DMS53 (cell line): Measurements from ENCODE around the gene CCR8.
A peak's percentile ranks its signal among the peaks of the same experiment; 100 is the strongest.

Source experiments
- DNase-seq: peaks from one replicate; lab custom pipeline; 2025; lab: John Stamatoyannopoulos, UW

CCR8 gene

GRCh38 chr3:39329493-39329892 is at the start of gene CCR8:
CCR8 (plus strand) TSS chr3:39329709; CDS start chr3:39332332, 2,623 bp downstream.
- DNase-seq = peak; percentile 42

DNA sequence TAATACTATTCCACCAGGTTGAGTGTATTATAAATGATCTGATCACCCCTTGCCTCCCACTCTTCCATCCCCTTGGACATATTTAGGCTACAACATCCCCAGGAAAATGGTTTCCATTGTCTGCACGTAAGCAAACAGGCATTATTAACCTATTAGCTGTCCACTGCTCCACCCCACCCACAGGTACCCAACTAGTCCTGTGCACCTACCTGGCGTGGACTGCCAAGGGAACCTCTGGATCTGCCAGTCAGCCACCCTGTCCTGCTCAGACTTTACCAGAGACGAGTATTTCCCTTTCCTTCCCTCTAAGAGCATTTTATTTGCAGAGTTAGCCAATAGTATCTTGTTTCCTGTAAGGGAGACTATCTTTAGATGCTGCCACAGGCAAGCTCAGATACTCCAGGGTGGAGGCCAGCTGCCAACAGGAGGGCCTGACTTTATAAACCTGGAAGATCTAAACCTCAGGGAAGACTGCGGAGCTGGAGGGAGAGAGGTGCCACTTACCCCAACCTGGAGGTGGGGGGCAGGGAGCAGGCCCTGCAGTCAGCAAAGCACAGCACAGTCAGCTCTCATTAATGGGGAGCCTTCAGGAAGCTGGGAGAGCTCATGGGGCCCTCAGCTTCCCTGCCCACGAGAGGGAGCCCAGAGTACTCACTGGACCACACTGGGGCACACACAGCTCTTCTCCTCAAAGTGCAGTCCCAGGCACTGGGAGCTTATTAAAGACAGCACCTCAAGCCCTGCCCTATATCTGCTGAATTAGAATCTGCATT is 49.6 kb upstream of the CCR8 start, which contains the start of gene CX3CR1:
Gene CX3CR1 (minus strand): TSS at position 292 of the 773 bp plus-strand sequence. CDS start 13,527 bp downstream, outside the sequence.
- DNase-seq = peak; percentile 14

GRCh38 chr3:39280571-39280970 is 48.9 kb upstream of the CCR8 start:
- DNase-seq = no peak

- no peak for DNase-seq
Measured at GRCh38 chr3:39281533-39281932, 48.0 kb upstream of the CCR8 start.

DNA sequence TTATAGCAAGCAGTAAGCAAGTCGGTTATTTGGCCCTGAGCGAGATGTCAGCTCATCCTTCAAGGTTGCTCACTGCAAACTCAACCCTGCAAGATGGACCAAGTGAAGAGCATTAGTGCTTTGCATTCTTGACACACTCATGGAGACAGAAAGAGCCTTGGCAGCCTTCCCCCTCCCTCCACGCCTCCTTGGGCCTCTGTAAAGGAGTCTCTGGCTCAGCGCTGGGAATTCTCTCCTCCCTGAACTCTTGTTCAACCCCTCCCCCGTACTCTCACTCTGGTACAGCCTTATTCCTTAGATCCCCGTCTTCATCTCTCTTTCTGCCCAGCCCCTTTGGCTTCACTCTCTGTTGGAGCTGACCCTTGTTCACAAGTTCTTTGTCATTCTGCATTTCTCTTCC is 47.5 kb upstream of the CCR8 start:
- no peak for DNase-seq

GRCh38 chr3:39284457-39284881 is 45.0 kb upstream of the CCR8 start:
- no peak for DNase-seq

DNA sequence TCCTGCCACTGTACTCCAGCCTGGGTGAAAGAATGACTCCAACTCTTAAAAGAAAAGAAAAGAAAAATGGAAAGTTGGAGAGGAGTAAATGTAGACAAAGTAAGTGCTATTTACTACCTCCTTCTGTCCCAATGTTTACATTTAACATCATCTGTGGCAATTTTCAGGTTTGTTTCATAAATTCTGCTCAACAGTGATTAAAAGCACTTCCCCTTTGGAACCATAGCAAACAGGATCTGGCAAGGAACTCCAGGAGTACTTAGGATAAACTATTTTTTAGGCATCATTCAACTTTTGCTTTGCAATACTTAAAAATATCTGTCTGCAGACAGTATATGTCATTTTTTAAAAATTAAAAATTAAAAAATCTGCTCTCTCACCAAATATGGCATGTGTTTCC is 44.2 kb upstream of the CCR8 start:
- DNase-seq = no peak

GRCh38 chr3:39286771-39287170 is 42.7 kb upstream of the CCR8 start:
- peak; percentile 28 for DNase-seq

GRCh38 chr3:39287216-39288164 is 42.0 kb upstream of the CCR8 start:
- DNase-seq = peak; percentile 72

GRCh38 chr3:39288300-39288808 is 41.2 kb upstream of the CCR8 start:
- peak; percentile 83 for DNase-seq

GRCh38 chr3:39289107-39289506 is 40.4 kb upstream of the CCR8 start:
- no peak for DNase-seq

DNA sequence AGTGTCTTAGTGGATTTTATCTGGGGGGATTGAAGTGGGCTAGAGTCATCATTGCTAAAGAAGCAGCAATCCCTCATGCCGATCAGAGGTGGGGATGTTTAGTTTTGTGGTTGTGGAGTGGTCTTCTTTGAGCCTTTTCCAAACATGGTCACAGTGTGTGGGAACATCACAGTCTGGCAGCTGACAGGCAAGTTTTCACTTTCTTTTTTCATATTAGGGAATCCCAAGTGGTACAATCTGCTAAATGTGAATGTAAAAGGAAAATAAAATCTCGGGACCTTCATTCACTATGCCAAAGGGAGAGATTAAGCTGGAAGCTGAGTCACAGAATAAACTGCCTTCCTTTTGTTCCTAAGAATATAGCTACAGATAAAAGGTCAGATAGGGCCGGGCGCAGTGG is 39.3 kb upstream of the CCR8 start:
- DNase-seq = peak; percentile 36

DNA sequence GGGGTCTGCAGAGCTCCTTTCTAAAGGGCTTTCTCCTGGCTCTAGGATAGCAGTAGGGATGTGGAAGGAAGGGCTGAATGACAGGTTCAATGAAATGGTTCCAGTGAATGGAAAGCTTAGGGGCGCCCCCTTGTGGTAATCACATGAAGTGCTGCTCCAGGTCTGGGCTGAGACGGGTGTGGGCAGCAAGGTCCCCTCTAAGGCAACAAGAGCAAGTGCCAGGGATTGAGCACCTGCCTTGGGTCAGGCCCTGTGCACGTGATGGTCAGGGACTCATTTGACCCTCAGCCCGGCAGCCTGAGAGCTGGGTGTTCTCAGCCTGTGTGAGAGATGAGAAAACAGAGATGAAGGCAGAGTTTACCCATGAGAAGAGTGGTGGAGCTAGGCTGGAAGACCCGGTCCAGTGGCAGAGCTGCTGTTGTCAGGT is 37.6 kb upstream of the CCR8 start:
- DNase-seq = peak; percentile 62

- peak; percentile 46 for DNase-seq
Measured at GRCh38 chr3:39292961-39293360, 36.5 kb upstream of the CCR8 start.

DNA sequence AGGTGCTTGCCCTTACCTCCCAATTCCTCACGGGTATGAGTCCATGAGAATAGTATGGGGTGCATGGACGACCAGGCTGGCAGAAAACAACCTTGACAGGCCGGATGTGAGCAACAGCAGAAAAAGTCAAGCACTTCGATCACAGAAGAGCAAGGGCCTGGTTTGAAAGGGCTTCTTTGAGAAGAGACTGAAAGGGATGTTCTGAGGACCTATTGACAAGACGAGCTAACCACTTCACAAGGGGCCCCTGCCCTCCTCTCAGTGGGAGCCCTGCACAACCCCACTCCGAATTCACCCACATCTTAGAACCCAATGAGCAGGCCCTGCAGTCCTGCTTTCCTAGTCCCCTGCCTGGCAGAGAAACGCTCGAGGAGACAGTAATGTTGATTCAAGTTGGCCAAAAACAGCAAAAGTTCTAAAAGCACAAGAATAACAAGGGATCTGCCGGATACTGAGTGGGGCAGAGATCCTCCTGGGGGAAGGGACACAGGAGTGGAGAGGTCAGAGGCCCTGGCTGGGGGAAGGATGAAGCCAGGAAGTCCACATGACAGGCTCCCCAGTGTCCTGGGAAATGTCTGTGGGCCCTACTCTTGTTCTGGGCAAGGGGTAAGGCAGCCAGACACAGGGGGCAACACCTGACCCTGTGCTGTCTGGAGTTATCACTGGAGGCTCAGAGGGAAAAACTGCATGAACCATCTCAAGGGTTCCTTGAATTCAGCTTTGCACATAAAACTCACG is 34.9 kb upstream of the CCR8 start:
- no peak for DNase-seq

GRCh38 chr3:39295184-39295775 is 34.2 kb upstream of the CCR8 start:
- DNase-seq = no peak

DNA sequence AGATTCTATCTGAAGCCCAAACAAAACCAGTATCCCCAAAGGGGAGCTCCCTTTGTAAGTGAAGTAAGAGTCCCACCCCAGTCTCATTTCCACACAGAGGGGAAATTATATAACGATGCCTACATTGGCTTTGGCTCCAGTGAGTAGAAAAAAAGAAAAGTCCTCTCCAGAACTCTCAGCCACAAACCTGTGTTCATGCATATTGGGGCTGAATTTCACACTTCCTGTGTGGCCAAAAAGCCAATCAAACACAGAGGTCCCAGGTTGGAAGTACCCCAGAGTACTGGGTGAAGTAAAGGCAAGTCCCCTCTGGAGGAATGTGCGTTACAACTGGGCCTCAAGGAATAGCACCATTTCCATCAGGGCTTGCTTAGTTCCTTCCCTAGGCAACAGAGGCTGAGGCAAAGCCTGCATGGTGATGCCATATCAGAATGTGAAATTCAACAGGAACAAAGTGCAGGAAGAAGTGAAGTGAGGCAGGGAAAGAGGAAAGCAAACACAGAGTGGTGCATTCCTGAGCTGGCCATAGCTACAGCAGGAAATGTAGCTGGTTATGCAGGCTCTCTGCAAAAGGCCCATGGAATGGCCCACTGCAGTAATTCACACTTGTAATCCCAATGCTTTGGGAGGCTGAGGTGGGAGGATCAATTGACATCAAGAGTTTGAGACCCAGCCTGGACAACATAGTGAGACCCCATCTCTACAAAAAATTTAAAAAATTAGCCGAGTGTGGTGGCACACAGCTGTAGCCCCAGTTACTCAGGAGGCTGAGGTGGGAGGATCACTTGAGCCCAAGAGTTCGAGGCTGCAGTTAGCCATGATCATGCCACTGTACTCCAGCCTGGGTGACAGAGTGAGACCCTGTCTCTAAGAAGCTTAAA is 33.1 kb upstream of the CCR8 start:
- peak; percentile 24 for DNase-seq

DNA sequence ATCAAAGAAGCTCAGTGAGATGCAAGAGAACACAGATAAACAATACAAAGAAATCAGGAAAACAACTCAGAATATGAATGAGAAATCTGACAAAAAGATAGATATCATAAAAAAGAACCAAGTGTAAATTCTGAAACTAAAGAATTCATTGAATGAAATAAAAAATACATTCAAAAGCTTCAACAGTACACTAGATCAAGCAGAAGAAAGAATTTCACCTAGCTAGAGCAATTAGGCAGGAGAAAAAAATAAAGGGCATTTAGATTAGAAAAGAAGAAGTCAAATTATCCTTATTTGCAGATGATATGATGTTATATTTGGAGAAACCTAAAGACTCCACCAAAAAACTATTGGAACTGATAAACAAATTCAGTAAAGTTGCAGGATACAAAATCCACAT is 30.2 kb upstream of the CCR8 start:
- no peak for DNase-seq

DNA sequence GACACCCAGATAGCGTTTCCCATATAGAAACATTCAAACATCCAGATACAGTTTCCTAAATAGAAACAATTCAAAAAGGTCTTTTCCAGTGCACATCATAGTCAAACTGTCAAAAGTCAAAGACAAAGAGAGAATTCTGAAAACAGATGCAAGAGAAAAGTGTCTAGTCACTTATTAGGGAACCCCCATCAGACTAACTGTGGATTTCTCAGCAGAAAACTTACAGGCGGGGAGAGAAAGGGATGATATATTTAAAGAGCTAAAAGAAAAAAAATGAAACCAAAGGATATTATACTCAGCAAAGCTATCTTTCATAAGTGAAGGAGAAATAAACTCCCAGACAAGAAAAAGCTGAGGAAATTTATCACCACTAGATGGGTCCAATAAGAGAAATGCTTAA is 27.3 kb upstream of the CCR8 start:
- DNase-seq = no peak

DNA sequence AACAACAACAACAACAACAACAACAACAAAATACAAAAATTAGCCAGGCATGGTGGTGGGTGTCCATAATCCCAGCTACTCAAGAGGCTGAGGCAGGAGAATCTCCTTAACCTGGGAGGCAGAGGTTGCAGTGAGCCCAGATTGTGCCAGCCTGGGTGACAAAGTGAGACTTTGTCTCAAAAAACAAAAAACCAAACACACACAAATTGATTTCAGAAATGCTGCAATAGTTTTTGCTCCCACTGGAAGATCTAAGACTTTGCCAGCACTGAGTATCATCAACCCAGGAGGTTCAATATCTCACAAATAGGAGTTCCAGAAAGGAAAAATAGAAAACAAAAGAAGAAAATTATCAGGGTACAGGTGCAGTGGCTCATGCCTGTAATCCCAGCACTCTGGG is 16.2 kb upstream of the CCR8 start:
- DNase-seq = no peak
